ENCODE measurements around the gene KANSL2.
"Not testable (repeated sequence)": the region's sequence is repeated elsewhere in the genome, so short reads cannot be mapped to it uniquely, and the experiment has no call there.

The KANSL2 gene

GRCh38 chr12:48643011-48643410 lies 39.0 kb downstream of the KANSL2 start:
- H3K4me3 ChIP-seq (ENCODE audit: insufficient read depth, low read length, poor library complexity, severe bottlenecking) = no peak overlapping the region
- no peak overlapping the region for H3K27ac ChIP-seq (ENCODE audit: low read depth, low read length)
- H3K79me2 ChIP-seq (ENCODE audit: insufficient read depth, low read length) = no peaks in the 10 kb centered on the region
- 0 out of 2 replicates have a peak, but pooled peaks cover 4% of the 10 kb centered on the region for H3F3A ChIP-seq (ENCODE audit: insufficient read depth)
- no peak overlapping the region for H2AFZ ChIP-seq (ENCODE audit: low read depth, low read length, severe bottlenecking)
- no peak overlapping the region for H3K9ac ChIP-seq (ENCODE audit: low read length)
- no peaks in the 10 kb centered on the region for H3K9me3 ChIP-seq (ENCODE audit: insufficient read depth, low read length)
- H3K36me3 ChIP-seq (ENCODE audit: low read length) = peaks cover 20% of the 10 kb centered on the region
- no peaks in the 10 kb centered on the region for H3K27me3 ChIP-seq (ENCODE audit: low read length)
- no peak overlapping the region for H3K4me2 ChIP-seq (ENCODE audit: low read depth, low read length, poor library complexity, severe bottlenecking)
- H3K9me2 ChIP-seq (replicated peaks; ENCODE audit: insufficient read depth, low read length) = no peaks in the 10 kb centered on the region
- no peaks in the 10 kb centered on the region for H4K20me1 ChIP-seq (ENCODE audit: low read depth, low read length)
- no peak for TF ChIP-seq EZH2phosphoT487 (conservative IDR thresholded peaks at IDR 0.05; ENCODE audit: low read length)
- no peak for TF ChIP-seq CTCF (IDR thresholded peaks at IDR 0.05; ENCODE audit: insufficient read depth, low read length, poor library complexity, severe bottlenecking)

DNA sequence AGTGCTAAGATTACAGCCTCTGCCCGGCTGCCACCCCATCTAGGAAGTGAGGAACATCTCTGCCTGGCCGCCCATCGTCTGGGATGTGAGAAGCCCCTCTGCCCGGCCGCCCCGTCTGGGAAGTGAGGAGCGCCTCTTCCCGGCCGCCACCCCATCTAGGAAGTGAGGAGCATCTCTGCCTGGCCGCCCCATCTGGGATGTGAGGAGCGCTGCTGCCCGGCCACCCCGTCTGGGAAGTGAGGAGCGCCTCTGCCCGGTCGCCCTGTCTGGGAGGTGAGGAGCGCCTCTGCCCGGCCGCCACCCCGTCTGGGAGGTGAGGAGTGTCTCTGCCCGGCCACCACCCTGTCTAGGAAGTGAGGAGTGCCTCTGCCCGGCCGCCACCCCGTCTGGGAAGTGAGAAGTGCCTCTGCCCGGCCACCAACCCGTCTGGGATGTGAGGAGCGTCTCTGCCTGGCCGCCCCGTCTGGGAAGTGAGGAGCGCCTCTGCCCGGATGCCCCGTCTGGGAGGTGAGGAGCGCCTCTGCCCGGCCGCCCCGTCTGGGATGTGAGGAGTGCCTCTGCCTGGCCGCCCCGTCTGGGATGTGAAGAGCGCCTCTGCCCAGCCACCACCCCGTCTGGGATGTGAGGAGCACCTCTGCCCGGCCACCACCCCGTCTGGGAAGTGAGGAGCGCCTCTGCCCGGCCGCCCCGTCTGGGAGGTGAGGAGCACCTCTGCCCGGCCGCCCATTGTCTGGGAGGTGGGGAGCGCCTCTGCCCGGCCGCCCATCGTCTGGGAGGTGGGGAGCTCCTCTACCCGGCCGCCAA lies 40.1 kb downstream of the KANSL2 start:
- H3F3A ChIP-seq (ENCODE audit: insufficient read depth) = not testable (repeated sequence)
- H3K36me3 ChIP-seq (ENCODE audit: low read length) = peaks cover 18% of the 10 kb centered on the region

GRCh38 chr12:48640854-48641253 lies 41.2 kb downstream of the KANSL2 start:
- no peak overlapping the region for H3K4me3 ChIP-seq (ENCODE audit: insufficient read depth, low read length, poor library complexity, severe bottlenecking)
- H3K79me2 ChIP-seq (ENCODE audit: insufficient read depth, low read length) = no peaks in the 10 kb centered on the region
- H2AFZ ChIP-seq (ENCODE audit: low read depth, low read length, severe bottlenecking) = no peak overlapping the region
- no peak overlapping the region for H3K4me2 ChIP-seq (ENCODE audit: low read depth, low read length, poor library complexity, severe bottlenecking)
- H3F3A ChIP-seq (ENCODE audit: insufficient read depth) = no peaks in the 10 kb centered on the region
- no peak for TF ChIP-seq EZH2phosphoT487 (conservative IDR thresholded peaks at IDR 0.05; ENCODE audit: low read length)
- no peak for TF ChIP-seq CTCF (IDR thresholded peaks at IDR 0.05; ENCODE audit: insufficient read depth, low read length, poor library complexity, severe bottlenecking)
- peaks cover 17% of the 10 kb centered on the region for H3K36me3 ChIP-seq (ENCODE audit: low read length)
- no peaks in the 10 kb centered on the region for H3K27me3 ChIP-seq (ENCODE audit: low read length)
- H3K27ac ChIP-seq (ENCODE audit: low read depth, low read length) = no peak overlapping the region
- no peaks in the 10 kb centered on the region for H3K9me3 ChIP-seq (ENCODE audit: insufficient read depth, low read length)
- H4K20me1 ChIP-seq (ENCODE audit: low read depth, low read length) = no peaks in the 10 kb centered on the region
- no peaks in the 10 kb centered on the region for H3K9me2 ChIP-seq (replicated peaks; ENCODE audit: insufficient read depth, low read length)
- no peak overlapping the region for H3K9ac ChIP-seq (ENCODE audit: low read length)

More for the DNA sequence above, 40.1 kb downstream of the KANSL2 start:
- not testable (repeated sequence) for H3K27ac ChIP-seq (ENCODE audit: low read depth, low read length); H3K27me3 ChIP-seq (ENCODE audit: low read length); H3K9me3 ChIP-seq (ENCODE audit: insufficient read depth, low read length); H3K9ac ChIP-seq (ENCODE audit: low read length); H4K20me1 ChIP-seq (ENCODE audit: low read depth, low read length); H3K9me2 ChIP-seq (replicated peaks; ENCODE audit: insufficient read depth, low read length); H3K4me2 ChIP-seq (ENCODE audit: low read depth, low read length, poor library complexity, severe bottlenecking); H2AFZ ChIP-seq (ENCODE audit: low read depth, low read length, severe bottlenecking); H3K4me3 ChIP-seq (ENCODE audit: insufficient read depth, low read length, poor library complexity, severe bottlenecking); H3K79me2 ChIP-seq (ENCODE audit: insufficient read depth, low read length)

- H3K27me3 ChIP-seq (ENCODE audit: low read length) = no peaks in the 10 kb centered on the region
- TF ChIP-seq EZH2phosphoT487 (conservative IDR thresholded peaks at IDR 0.05; ENCODE audit: low read length) = no peak
- TF ChIP-seq CTCF (IDR thresholded peaks at IDR 0.05; ENCODE audit: insufficient read depth, low read length, poor library complexity, severe bottlenecking) = no peak
- no peaks in the 10 kb centered on the region for H3K79me2 ChIP-seq (ENCODE audit: insufficient read depth, low read length)
These were observed 41.6 kb downstream of the KANSL2 start for GRCh38 chr12:48640428-48640827.

More at GRCh38 chr12:48640428-48640827, 41.6 kb downstream of the KANSL2 start:
- H2AFZ ChIP-seq (ENCODE audit: low read depth, low read length, severe bottlenecking) = no peak overlapping the region
- no peaks in the 10 kb centered on the region for H3F3A ChIP-seq (ENCODE audit: insufficient read depth)
- H3K9ac ChIP-seq (ENCODE audit: low read length) = no peak overlapping the region
- H3K4me2 ChIP-seq (ENCODE audit: low read depth, low read length, poor library complexity, severe bottlenecking) = no peak overlapping the region
- peaks cover 17% of the 10 kb centered on the region for H3K36me3 ChIP-seq (ENCODE audit: low read length)
- H3K9me3 ChIP-seq (ENCODE audit: insufficient read depth, low read length) = no peaks in the 10 kb centered on the region
- no peaks in the 10 kb centered on the region for H3K9me2 ChIP-seq (replicated peaks; ENCODE audit: insufficient read depth, low read length)
- H3K27ac ChIP-seq (ENCODE audit: low read depth, low read length) = no peak overlapping the region
- no peak overlapping the region for H3K4me3 ChIP-seq (ENCODE audit: insufficient read depth, low read length, poor library complexity, severe bottlenecking)
- no peaks in the 10 kb centered on the region for H4K20me1 ChIP-seq (ENCODE audit: low read depth, low read length)
